K562 (cell line): ENCODE results near the gene SNRNP70. TPM values are rescaled to one million over a fixed set of nuclear protein-coding genes. Genes with fewer than 3 reads are reported as not detected.

Experiments
- ATAC-seq: fragments of 200-7000 bp; cut with Tn5 transposase; 3 replicates; pipeline ENCODE4 v1.9.1; 2020; ENCODE audit warnings: moderate library complexity
- BruUV-seq: library from RNA; stranded (reverse); fragments of 400-500 nt; replicated peaks from 2 replicates; lab custom pipeline; 2021; lab: Mats Ljungman, UMichigan
- CTCF ChIA-PET: fragments of 300-600 bp; formaldehyde crosslinking; extraction: SDS; loops from one replicate; lab custom pipeline; 2021; ENCODE audit warnings: low intra/inter-chr PET ratio; lab: Yijun Ruan, JAX
- POLR2A ChIA-PET: fragments of 300-600, 350-650 bp; sonication (Branson Sonifier 250); formaldehyde crosslinking; extraction: SDS; loops from one replicate; lab custom pipeline; 2021; ENCODE audit warnings: antibody characterized with exemption, inconsistent platforms; lab: Yijun Ruan, JAX
- DNase-seq, 4 experiments: peaks; one replicate each; pipeline versions ENCODE4 v3.0.0 to v3.0.0-alpha.2; 2011 to 2018; ENCODE audit warnings: low spot score in 3 of 4, mixed read lengths in 3 of 4; ENCODE audit errors: extremely low read depth in 1 of 4
- FAIRE-seq: peaks from 2 replicates; lab custom pipeline; 2011; peaks lifted over from hg19 to GRCh38; lab: Jason Lieb, UNC
- H2AFZ ChIP-seq: 2 replicates; pipeline ENCODE4 v1.6.0; 2011; ENCODE audit warnings: low read depth, low read length, control low read depth, inconsistent platforms
- H3K27ac ChIP-seq: fragments of 200-600 bp; 3 replicates; pipeline ENCODE4 v1.8.0; 2011; ENCODE audit warnings: low read depth, mild to moderate bottlenecking, control low read depth, inconsistent platforms, low read length, moderate library complexity, mixed read lengths; ENCODE audit errors: extremely low read depth
- H3K27me3 ChIP-seq, 2 experiments: fragments of 300-600 bp in 1 of 2; 2 replicates in 1 of 2; 3 replicates in 1 of 2; pipeline versions ENCODE4 v1.6.0 to v1.8.0; 2011; ENCODE audit warnings: inconsistent platforms in 2 of 2, low read length in 2 of 2, mild to moderate bottlenecking in 1 of 2, mixed read lengths in 1 of 2, moderate library complexity in 1 of 2; ENCODE audit not compliant: control insufficient read depth in 2 of 2, insufficient read depth in 2 of 2
- H3K36me3 ChIP-seq: fragments of 300-600 bp; 3 replicates; pipeline ENCODE4 v1.8.0; 2011; ENCODE audit warnings: mild to moderate bottlenecking, low read length, inconsistent platforms; ENCODE audit not compliant: control insufficient read depth, insufficient read depth
- H3K4me1 ChIP-seq, 2 experiments: fragments of 200-600 bp in 1 of 2; replicated peaks in 1 of 2; 2 replicates in 1 of 2; 3 replicates in 1 of 2; pipeline versions ENCODE4 v1.5.1 to v1.8.0; 2011; ENCODE audit warnings: inconsistent platforms in 2 of 2, low read length in 2 of 2, mild to moderate bottlenecking in 1 of 2, mixed read lengths in 1 of 2, moderate library complexity in 1 of 2; ENCODE audit not compliant: control insufficient read depth in 2 of 2, insufficient read depth in 2 of 2
- H3K4me2 ChIP-seq: 2 replicates; pipeline ENCODE4 v1.6.1; 2011; ENCODE audit warnings: low read length, control low read depth, inconsistent platforms, mixed read lengths; ENCODE audit not compliant: insufficient read depth
- H3K4me3 ChIP-seq: fragments of 200-600 bp; sonication (generic), shearing (Covaris generic); 2 replicates; pipeline ENCODE4 v1.5.1; 2016; ENCODE audit warnings: control low read depth, inconsistent platforms
- H3K79me2 ChIP-seq: fragments of 200-600 bp; 3 replicates; pipeline ENCODE4 v1.8.0; 2011; ENCODE audit warnings: low read length, inconsistent platforms; ENCODE audit not compliant: control insufficient read depth, insufficient read depth
- H3K9ac ChIP-seq, 2 experiments: 2 replicates each; pipeline versions ENCODE4 v1.6.0 to v1.6.1; 2011; ENCODE audit warnings: low read depth in 2 of 2, low read length in 2 of 2, control low read depth in 1 of 2, inconsistent platforms in 1 of 2, mild to moderate bottlenecking in 1 of 2, mixed read lengths in 1 of 2; ENCODE audit not compliant: insufficient read depth in 1 of 2
- H3K9me1 ChIP-seq: one replicate; pipeline ENCODE4 v1.6.0; 2011; ENCODE audit warnings: inconsistent platforms, mild to moderate bottlenecking, low read length, moderate library complexity; ENCODE audit not compliant: control insufficient read depth, insufficient read depth
- H3K9me3 ChIP-seq: replicated peaks from 2 replicates; pipeline ENCODE4 v1.5.1; 2011; ENCODE audit warnings: low read depth, low read length, inconsistent platforms; ENCODE audit not compliant: control insufficient read depth, insufficient read depth
- H4K20me1 ChIP-seq: replicated peaks from 2 replicates; pipeline ENCODE4 v1.6.1; 2011; ENCODE audit warnings: low read length, inconsistent platforms, mixed read lengths; ENCODE audit not compliant: control insufficient read depth, insufficient read depth
- ATF1 ChIP-seq, 2 experiments: fragments of 450-650 bp in 1 of 2; IDR thresholded peaks; 2 replicates each; pipeline ENCODE4 v1.6.1; 2016; ENCODE audit warnings: missing compliant biosample characterization in 1 of 2, missing genetic modification characterization in 1 of 2
- CBFB ChIP-seq: sonication (generic); formaldehyde crosslinking; IDR thresholded peaks from 2 replicates; pipeline ENCODE4 v1.4.0; 2020; ENCODE audit warnings: mild to moderate bottlenecking, missing genetic modification reagents
- CEBPG ChIP-seq, 3 experiments: fragments of 200-800 bp in 1 of 3; sonication (Bioruptor generic) in 1 of 3; sonication (generic) in 1 of 3; formaldehyde crosslinking in 1 of 3; IDR thresholded peaks in 2 of 3; conservative IDR thresholded peaks in 1 of 3; 2 replicates each; pipeline versions ENCODE4 v1.6.1 to v1.8.0; 2016 to 2022; ENCODE audit warnings: missing compliant biosample characterization in 2 of 3, missing genetic modification characterization in 2 of 3, mild to moderate bottlenecking in 1 of 3, missing genetic modification reagents in 1 of 3
- EHMT2 ChIP-seq: fragments of 450-650 bp; IDR thresholded peaks from 2 replicates; pipeline ENCODE4 v1.6.1; 2018; ENCODE audit warnings: antibody characterized with exemption
- ETV5 ChIP-seq: sonication (generic); formaldehyde crosslinking; IDR thresholded peaks from 2 replicates; pipeline ENCODE4 v1.4.0; 2020; ENCODE audit warnings: low read depth, mild to moderate bottlenecking, missing genetic modification reagents
- FOXM1 ChIP-seq, 2 experiments: fragments of 450-650 bp in 1 of 2; sonication (generic) in 1 of 2; formaldehyde crosslinking in 1 of 2; IDR thresholded peaks; 2 replicates each; pipeline versions ENCODE4 v1.6.1 to v1.9.0; 2017 to 2022; ENCODE audit warnings: low read depth in 2 of 2, mild to moderate bottlenecking in 2 of 2, missing genetic modification reagents in 1 of 2, moderate library complexity in 1 of 2
- JUN ChIP-seq, 2 experiments: sonication (generic) in 1 of 2; formaldehyde crosslinking in 1 of 2; IDR thresholded peaks; 2 replicates each; pipeline versions ENCODE4 v1.6.1 to v1.8.0; 2012 to 2022; ENCODE audit warnings: borderline replicate concordance in 2 of 2, mild to moderate bottlenecking in 2 of 2, improper control_type of control experiment in 1 of 2, low read depth in 1 of 2, low read length in 1 of 2, missing genetic modification reagents in 1 of 2
- L3MBTL2 ChIP-seq: fragments of 450-650 bp; IDR thresholded peaks from 2 replicates; pipeline ENCODE4 v1.6.1; 2016; ENCODE audit warnings: mild to moderate bottlenecking, moderate library complexity
- LEF1 ChIP-seq: fragments of 450-650 bp; IDR thresholded peaks from 2 replicates; pipeline ENCODE4 v1.6.1; 2016; ENCODE audit warnings: mild to moderate bottlenecking
- MYC ChIP-seq, 2 experiments: fragments of 250-450 bp in 1 of 2; sonication (Bioruptor Pico) in 1 of 2; IDR thresholded peaks; 2 replicates each; pipeline versions ENCODE4 v1.5.1 to v1.6.1; 2012 to 2021; ENCODE audit warnings: low read depth in 2 of 2, borderline replicate concordance in 1 of 2, improper control_type of control experiment in 1 of 2, low read length in 1 of 2, mild to moderate bottlenecking in 1 of 2, moderate library complexity in 1 of 2
- RBM34 ChIP-seq: fragments of 200-400 bp; formaldehyde crosslinking; IDR thresholded peaks from 2 replicates; pipeline ENCODE4 v1.6.1; 2018; ENCODE audit warnings: low read length, borderline replicate concordance; ENCODE audit not compliant: insufficient read depth
- RBM39 ChIP-seq: fragments of 200-400 bp; formaldehyde crosslinking; optimal IDR thresholded peaks from 2 replicates; pipeline ENCODE3; 2018; ENCODE audit warnings: low read depth, low read length
- STAT5A ChIP-seq: IDR thresholded peaks from 2 replicates; pipeline ENCODE4 v1.6.1; 2012; ENCODE audit warnings: low read length, inconsistent platforms, borderline replicate concordance
- TCF7 ChIP-seq: sonication (generic); IDR thresholded peaks from 2 replicates; pipeline ENCODE4 v1.6.1; 2016; ENCODE audit warnings: antibody characterized with exemption, borderline replicate concordance
- WGBS: fragments of 100-300 bp; shearing (Covaris generic); methylation state at CpG from one replicate; pipeline ENCODE4 v1.1.6; 2016; ENCODE audit warnings: low coverage, mixed read lengths; ENCODE audit not compliant: insufficient coverage; ENCODE audit errors: missing lambda C conversion rate; 5-methylcytosine and 5-hydroxymethylcytosine counted together
- in situ Hi-C: fragments of 300-500 bp; cut with MboI; formaldehyde crosslinking; loops from 4 replicates; pipeline ENCODE4 v1.15.0; 2018; ENCODE audit warnings: inconsistent platforms, mixed read lengths
- intact Hi-C: fragments of 100-400 bp; cut with micrococcal nuclease; formaldehyde crosslinking; loops from 2 replicates; pipeline ENCODE4 v1.14.2; 2022
- polyA plus RNA-seq, 8 experiments: library from polyadenylated mRNA; depleted of rRNA in 4 of 8; stranded (reverse) in 5 of 8; unstranded in 3 of 8; fragments of >200 nt; fragmentation: Nextera tagmentation in 2 of 8; fragmentation: Illumina TruSeq in 1 of 8; extraction: Ambion mirVana in 2 of 8; extraction: Trizol in 1 of 8; gene quantifications; 2 replicates each; pipeline versions ENCODE4 v1.2.1 to v1.2.3, GENCODE V29; 2011 to 2014; ENCODE audit warnings: inconsistent platforms in 1 of 8, missing spikeins in 1 of 8
- total RNA-seq, 7 experiments: library from RNA; depleted of rRNA in 6 of 7; stranded (reverse); fragments of >200 nt in 6 of 7; fragmentation: Illumina TruSeq in 2 of 7; extraction: Trizol in 2 of 7; gene quantifications; 2 replicates each; pipeline versions ENCODE4 v1.2.1 to v1.2.3, GENCODE V29; 2011 to 2021; ENCODE audit warnings: low replicate concordance in 1 of 7
- TF ChIP-seq, protein P1 (sequence below): sonication (generic); formaldehyde crosslinking; IDR thresholded peaks from 2 replicates; pipeline ENCODE4 v1.9.0; 2022; ENCODE audit warnings: mild to moderate bottlenecking, missing genetic modification reagents
- TF ChIP-seq, protein P2 (sequence below): fragments of 250-450 bp; sonication (Bioruptor Pico); IDR thresholded peaks from 2 replicates; pipeline ENCODE4 v1.8.0; 2021; ENCODE audit warnings: moderate library complexity, mild to moderate bottlenecking, inconsistent platforms
- TF ChIP-seq, protein P3 (sequence below): fragments of 450-650 bp; IDR thresholded peaks from 2 replicates; pipeline ENCODE4 v1.6.1; 2014; ENCODE audit warnings: low read depth, mild to moderate bottlenecking, moderate library complexity, borderline replicate concordance
- TF ChIP-seq, protein P4 (sequence below): fragments of 450-650 bp; IDR thresholded peaks from 2 replicates; pipeline ENCODE4 v1.6.1; 2016; ENCODE audit warnings: antibody characterized with exemption

Gene SNRNP70
- total and polyA plus RNA-seq, 9 of the 15 experiments (the other 6 are each of a cell fraction or from before 2014, with no cell fraction given) = 2.8 to 496 (median 136) TPM

DNA sequence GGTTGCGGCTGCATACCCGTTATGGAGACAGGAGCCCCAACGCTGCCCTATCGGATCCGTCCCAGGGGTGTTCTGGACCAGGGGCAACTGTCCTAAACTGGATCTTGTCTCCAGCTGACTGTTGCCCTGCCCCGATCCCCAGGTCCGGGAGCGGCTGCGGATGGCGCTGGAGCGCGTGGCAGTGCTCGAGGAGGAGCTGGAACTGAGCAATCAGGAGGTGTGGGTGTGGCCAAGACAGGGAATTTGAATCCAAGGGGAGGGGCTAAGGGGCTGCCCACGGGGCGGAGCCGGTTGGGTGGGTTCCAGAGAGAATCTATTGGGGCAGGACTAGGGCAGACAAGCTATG is 44.0 kb downstream of the SNRNP70 start:
- Histone ChIP-seq H3K27ac (peak overlapping the region; percentile 71), H2AFZ (peak overlapping the region; percentile 100), H3K9ac (peak overlapping the region; percentile 76 to 92), H3K79me2 (peaks cover 17% of the 10 kb centered on the region; the same call in 2 of the 3 replicates), H3K4me1 (peaks cover 19 to 61% of the 10 kb centered on the region in 2 experiments), H3K9me3 (no peaks in the 10 kb centered on the region), H3K9me1 (no peaks in the 10 kb centered on the region), H3K36me3 (peaks cover 33% of the 10 kb centered on the region; the same call in 2 of the 3 replicates), H4K20me1 (no peaks in the 10 kb centered on the region), H3K27me3 (no peaks in the 10 kb centered on the region), H3K4me3 (peak overlapping the region; percentile 55), H3K4me2 (peak overlapping the region; percentile 100)
- 1% methylated on average over 16 of the region's 16 CpGs for WGBS
- intact Hi-C loops = loop anchor here (2.0 kb wide), 1 partner anchor 14 kb away; no protein-coding TSS in a partner anchor
- ChIA-PET CTCF (interaction anchor here (1.1 kb wide), 1 partner anchor 28 kb away, joined by 5 read pairs; no protein-coding TSS in a partner anchor), POLR2A (interaction anchor here (0.8 to 3.1 kb wide), 6 partner anchors 9 to 20 kb away, joined by 3 to 15 read pairs (median 6); no protein-coding TSS in a partner anchor)
- FAIRE-seq (peak; percentile 89), ATAC-seq (peak; percentile 78), DNase-seq (peak; percentile 80 to 95 (median 86))
- in situ Hi-C loops = no loop called here
- no TSS peak for BruUV-seq
- no peak for TF ChIP-seq CBFB
- TF ChIP-seq JUN (IDR thresholded peaks at IDR 0.05; ENCODE audit: borderline replicate concordance, low read depth, low read length) = peak; percentile 8; the same call in 1 of the 2 replicates
- no peak for TF ChIP-seq JUN (CRISPR knock-in tag; IDR thresholded peaks at IDR 0.05; ENCODE audit: borderline replicate concordance)
- TF ChIP-seq ATF1 (CRISPR knock-in tag; IDR thresholded peaks at IDR 0.05) = no peak
- no peak for TF ChIP-seq ATF1 (tag; IDR thresholded peaks at IDR 0.05)
- no peak for TF ChIP-seq RBM34
- TF ChIP-seq STAT5A = no peak
- no peak for TF ChIP-seq TCF7
- TF ChIP-seq, protein P1, sequence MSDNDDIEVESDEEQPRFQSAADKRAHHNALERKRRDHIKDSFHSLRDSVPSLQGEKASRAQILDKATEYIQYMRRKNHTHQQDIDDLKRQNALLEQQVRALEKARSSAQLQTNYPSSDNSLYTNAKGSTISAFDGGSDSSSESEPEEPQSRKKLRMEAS (CRISPR knock-in tag) = peak; percentile 75
- TF ChIP-seq ETV5 = no peak
- TF ChIP-seq, protein P2, sequence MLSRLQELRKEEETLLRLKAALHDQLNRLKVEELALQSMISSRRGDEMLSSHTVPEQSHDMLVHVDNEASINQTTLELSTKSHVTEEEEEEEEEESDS = no peak
- no peak for TF ChIP-seq RBM39
- TF ChIP-seq, protein P3, sequence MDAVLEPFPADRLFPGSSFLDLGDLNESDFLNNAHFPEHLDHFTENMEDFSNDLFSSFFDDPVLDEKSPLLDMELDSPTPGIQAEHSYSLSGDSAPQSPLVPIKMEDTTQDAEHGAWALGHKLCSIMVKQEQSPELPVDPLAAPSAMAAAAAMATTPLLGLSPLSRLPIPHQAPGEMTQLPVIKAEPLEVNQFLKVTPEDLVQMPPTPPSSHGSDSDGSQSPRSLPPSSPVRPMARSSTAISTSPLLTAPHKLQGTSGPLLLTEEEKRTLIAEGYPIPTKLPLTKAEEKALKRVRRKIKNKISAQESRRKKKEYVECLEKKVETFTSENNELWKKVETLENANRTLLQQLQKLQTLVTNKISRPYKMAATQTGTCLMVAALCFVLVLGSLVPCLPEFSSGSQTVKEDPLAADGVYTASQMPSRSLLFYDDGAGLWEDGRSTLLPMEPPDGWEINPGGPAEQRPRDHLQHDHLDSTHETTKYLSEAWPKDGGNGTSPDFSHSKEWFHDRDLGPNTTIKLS = 0 out of 2 replicates have a peak, but pooled peaks have one; percentile 47
- peak; percentile 81 for TF ChIP-seq MYC (IDR thresholded peaks at IDR 0.05; ENCODE audit: low read depth, low read length)
- TF ChIP-seq MYC (CRISPR knock-in tag; IDR thresholded peaks at IDR 0.05; ENCODE audit: borderline replicate concordance, low read depth) = no peak
- TF ChIP-seq, protein P4, sequence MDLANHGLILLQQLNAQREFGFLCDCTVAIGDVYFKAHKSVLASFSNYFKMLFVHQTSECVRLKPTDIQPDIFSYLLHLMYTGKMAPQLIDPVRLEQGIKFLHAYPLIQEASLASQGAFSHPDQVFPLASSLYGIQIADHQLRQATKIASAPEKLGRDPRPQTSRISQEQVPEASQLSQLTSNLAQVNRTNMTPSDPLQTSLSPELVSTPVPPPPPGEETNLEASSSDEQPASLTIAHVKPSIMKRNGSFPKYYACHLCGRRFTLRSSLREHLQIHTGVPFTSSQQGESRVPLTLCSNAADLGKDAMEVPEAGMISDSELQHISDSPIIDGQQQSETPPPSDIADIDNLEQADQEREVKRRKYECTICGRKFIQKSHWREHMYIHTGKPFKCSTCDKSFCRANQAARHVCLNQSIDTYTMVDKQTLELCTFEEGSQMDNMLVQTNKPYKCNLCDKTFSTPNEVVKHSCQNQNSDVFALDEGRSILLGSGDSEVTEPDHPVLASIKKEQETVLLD = no peak
- no peak for TF ChIP-seq FOXM1 (IDR thresholded peaks at IDR 0.05; ENCODE audit: low read depth)
- no peak for TF ChIP-seq FOXM1 (CRISPR knock-in tag; IDR thresholded peaks at IDR 0.05; ENCODE audit: low read depth)
- no peak for TF ChIP-seq LEF1
- no peak for TF ChIP-seq EHMT2
- TF ChIP-seq L3MBTL2 = peak; percentile 79
- 0 out of 2 replicates have a peak, but pooled peaks have one; percentile 24 for TF ChIP-seq CEBPG (CRISPR knock-in tag; IDR thresholded peaks at IDR 0.05)
- no peak for TF ChIP-seq CEBPG (tag; conservative IDR thresholded peaks at IDR 0.05 in 1 of 2, IDR thresholded peaks at IDR 0.05 in 1 of 2)
